GM18526 (cell line): ENCODE measurements around the gene ACCSL.

Experiments used
- POLR2A ChIP-seq: IDR thresholded peaks from 3 replicates; pipeline ENCODE4 v1.6.1; 2011; ENCODE audit not compliant: insufficient read length; ENCODE audit errors: extremely low read depth

ACCSL gene

DNA sequence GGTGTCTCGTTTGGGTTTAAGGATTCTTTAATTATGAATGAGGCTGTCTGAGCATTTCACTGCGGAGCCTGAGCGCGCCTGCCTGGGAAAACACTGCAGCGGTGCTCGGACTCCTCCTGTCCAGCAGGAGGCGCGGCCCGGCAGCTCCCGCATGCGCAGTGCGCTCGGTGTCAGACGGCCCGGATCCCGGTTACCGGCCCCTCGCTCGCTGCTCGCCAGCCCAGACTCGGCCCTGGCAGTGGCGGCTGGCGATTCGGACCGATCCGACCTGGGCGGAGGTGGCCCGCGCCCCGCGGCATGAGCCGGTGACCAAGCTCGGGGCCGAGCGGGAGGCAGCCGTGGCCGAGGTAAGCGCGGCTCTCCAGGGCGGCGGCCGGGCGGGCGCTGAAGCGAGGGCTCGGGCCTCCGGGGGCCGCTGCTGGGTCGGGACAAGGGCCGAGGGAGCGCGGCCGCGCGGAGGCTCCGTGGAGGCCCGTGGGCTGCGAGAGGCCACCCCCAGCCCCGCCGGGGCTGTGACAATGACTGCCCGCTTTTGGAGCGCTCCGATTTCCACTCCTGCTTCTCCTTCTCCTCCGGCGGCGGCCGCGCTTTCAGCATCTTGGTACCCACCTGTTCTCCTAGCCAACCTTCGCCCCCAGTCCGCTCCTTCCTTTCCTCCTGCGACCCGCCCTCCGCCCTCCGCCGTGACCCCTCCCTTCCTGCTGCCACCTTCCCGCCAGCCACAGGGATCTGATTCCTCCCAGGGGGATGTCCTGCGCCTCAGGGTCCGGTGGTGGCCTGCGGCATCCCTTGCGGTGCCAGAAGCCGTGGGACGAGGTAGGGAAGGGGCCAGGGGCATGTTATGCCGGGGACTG, 48.0 kb downstream of the ACCSL start, which contains the start of gene EXT2:
Gene EXT2, plus strand, starts transcription at position 173 of the 854 bp plus-strand sequence. CDS start 12,035 bp downstream, outside the sequence.
- TF ChIP-seq POLR2A: peak; percentile 54

DNA sequence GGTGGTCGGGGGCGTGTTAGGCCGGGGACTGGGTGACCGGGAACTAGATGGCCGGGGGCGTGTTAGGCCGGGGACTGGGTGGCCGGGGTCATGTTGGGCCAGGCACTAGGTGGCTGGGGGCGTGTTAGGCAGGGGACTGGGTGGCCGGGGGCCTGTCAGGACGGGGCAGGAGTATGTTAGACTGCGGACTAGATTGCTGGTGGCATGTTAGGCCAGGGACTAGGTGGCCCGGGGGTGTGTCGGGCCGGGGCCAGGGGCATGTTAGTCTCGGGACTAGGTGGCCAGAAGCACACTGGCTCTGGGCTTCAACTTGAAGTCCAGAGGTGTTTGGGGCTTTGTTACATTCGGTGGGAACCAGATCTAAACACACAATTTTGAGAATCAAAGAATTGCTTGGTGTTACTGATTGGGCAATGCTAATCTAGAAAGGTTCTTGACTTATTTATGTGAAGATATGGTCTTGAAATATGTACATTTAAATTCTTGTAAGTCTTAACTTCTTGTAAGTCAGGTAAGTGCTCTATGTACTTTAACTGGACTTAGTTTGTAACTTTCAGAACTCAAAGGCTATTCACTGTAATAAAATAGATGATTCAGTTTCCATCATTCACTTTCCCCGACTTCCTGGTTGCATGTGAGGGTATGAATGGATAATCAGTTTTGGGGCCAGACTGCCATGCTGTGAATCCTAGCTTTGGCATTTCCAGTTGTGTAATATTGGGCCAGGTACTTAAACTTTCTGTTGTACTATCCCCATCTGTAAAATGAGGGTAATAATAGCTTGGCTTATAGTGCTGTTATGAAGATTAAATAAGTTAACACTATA, 48.8 kb downstream of the ACCSL start:
- TF ChIP-seq POLR2A: no peak

DNA sequence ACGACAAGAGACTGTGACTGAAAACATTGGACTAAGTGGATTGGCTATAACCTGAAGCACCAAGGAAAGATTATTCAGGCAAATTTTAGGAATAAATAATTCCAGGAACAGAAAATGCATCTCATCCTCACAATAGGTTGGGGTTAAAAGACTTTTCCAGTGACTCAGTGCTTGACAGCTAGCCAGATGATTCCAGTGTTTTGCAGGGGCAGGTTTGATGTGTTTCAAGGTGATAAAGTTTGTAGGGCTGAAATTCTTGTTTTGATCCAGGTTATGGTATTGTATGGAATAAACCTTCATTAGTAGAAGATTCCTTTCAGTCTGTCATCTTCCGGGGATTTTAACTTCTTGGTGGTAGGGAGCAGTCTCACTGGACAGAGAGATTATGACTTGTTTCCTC, 50.0 kb downstream of the ACCSL start:
- no peak for TF ChIP-seq POLR2A

DNA sequence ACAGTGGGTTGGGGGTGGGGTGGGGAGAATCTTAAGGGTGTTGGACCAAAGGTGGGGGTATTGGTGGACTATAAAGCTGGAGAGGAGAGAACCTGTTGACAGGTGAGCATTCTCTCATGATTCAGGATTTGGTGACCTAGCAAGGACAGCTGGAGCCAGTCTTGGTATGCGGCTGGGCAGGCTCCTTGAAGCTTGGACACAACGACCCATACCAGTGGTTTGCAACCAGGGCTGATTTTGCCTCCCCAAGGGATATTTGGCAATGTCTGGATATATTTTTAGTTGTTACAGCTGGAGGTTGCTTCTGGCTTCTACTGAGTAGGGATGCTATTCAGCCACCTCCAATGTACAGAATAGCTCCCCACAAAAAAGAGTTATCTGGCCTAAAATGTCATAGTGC, 53.3 kb downstream of the ACCSL start:
- no peak for TF ChIP-seq POLR2A

DNA sequence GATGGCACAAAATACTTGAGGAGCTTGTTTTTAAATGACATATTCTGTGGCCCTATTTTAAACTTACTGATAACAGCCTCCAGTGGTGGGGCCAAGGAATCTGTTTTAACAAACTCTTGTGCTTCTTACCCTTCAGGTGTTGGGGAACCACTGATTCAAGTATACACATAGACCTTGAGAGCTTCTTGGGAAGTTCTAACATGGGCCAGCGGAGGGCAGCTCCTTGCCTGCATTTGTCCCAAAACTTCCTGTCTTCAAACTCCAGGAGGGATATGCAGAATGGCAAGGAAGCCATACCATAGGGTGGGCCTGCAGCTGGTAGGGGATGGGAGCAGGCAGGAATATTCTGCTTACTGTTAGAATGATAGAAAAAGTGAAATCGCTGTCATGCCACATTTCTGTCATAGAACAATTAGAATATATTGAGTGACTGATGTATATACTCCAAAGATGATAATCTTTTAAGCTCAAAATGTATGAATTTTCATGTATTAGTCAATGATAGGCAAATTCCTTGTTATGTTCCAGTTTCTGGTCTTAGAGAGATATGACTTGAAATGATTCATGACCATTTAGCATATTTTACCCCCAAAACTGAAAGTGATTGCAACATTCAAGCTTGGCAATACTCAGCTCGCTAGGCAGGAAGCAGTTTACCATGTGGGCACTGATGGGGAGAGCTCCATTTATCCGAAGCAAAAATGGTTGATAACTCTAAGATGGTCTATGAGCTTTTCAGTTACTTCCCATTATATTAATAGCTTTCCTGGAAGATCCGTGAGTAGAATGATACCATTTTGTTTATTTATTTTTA, 56.9 kb downstream of the ACCSL start:
- TF ChIP-seq POLR2A: no peak

DNA sequence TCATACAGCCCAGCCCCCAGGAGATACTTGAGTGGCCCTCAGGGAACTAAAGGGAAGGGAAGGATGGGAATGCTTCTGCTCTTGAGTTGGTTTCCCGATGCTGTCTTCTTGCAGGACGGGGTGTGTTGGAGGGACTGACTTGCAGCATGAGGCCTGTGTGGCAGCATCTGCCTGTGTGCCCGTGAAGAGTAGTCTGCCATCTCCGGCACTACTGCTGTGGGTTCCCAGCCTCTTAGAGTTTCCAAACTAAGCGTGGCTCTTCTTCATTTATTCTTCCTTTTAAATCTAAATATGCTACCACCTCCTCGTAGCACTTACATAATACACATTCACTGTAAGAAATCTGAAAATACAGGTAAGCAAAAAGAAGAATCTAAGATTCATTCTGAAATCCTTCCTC, 60.5 kb downstream of the ACCSL start:
- no peak for TF ChIP-seq POLR2A
